Ovary (tissue), 9 donors: Measurements from ENCODE around the gene CXCR4. TPM values are rescaled to one million over a fixed set of nuclear protein-coding genes. Genes with fewer than 3 reads are reported as not detected.

Experiments
- DNase-seq, 5 donors: peaks; one replicate each; pipeline ENCODE4 v3.0.0-alpha.2; 2019 to 2020
- H3K27ac ChIP-seq, 2 donors: fragments of 200-600 bp; one replicate each; pipeline versions ENCODE4 v1.5.1 to v1.8.0; 2019 to 2022
- H3K27me3 ChIP-seq: fragments of 200-600 bp; one replicate; pipeline ENCODE4 v1.8.0; 2022
- H3K36me3 ChIP-seq: fragments of 200-600 bp; sonication (generic); one replicate; pipeline ENCODE4 v1.5.1; 2019
- H3K4me1 ChIP-seq: one replicate; pipeline ENCODE4 v1.8.1; 2013; ENCODE audit warnings: mild to moderate bottlenecking, moderate library complexity; ENCODE audit not compliant: insufficient read depth
- H3K4me3 ChIP-seq: fragments of 200-600 bp; sonication (generic); one replicate; pipeline ENCODE4 v1.5.1; 2017
- H3K9me3 ChIP-seq, 2 donors: fragments of 200-600 bp in 1 of 2; sonication (generic) in 1 of 2; one replicate each; pipeline versions ENCODE4 v1.5.1 to v1.8.1; 2013 to 2019; ENCODE audit warnings: mild to moderate bottlenecking in 1 of 2, moderate library complexity in 1 of 2
- EP300 ChIP-seq: sonication (generic); formaldehyde crosslinking; IDR thresholded peaks from one replicate; pipeline ENCODE4 v1.6.1; 2017; ENCODE audit warnings: antibody characterized with exemption
- POLR2A ChIP-seq: fragments of 450-650 bp; IDR thresholded peaks from one replicate; pipeline ENCODE4 v1.6.1; 2017; ENCODE audit warnings: antibody characterized with exemption, mild to moderate bottlenecking, moderate library complexity
- WGBS, 3 donors: extraction: QIAGEN DNeasy Blood & Tissue Kit in 1 of 3; methylation state at CpG; one replicate each; pipeline versions ENCODE4 v1.1.5 to v1.1.7; 2013 to 2017; 5-methylcytosine and 5-hydroxymethylcytosine counted together
- intact Hi-C, 4 donors: fragments of 100-400 bp; cut with DNase I; formaldehyde crosslinking; loops; one replicate each; pipeline versions ENCODE4 v1.11.0 to v1.15.1; 2022 to 2023
- polyA plus RNA-seq, 2 donors: library from polyadenylated mRNA; stranded (reverse); fragments of 200-250 nt in 1 of 2; fragments of 350-450 nt in 1 of 2; fragmentation: Illumina TruSeq in 1 of 2; extraction: RNeasy Lipid Tissue Mini Kit (QIAGEN cat#74804) in 1 of 2; gene quantifications; one replicate each; pipeline ENCODE4 v1.2.3, GENCODE V29; 2013 to 2014
- total RNA-seq, 7 donors: library from RNA; depleted of rRNA in 2 of 7; stranded (reverse); fragments of >200 nt in 2 of 7; fragmentation: NEBNext Ultra II Directional in 3 of 7; extraction: Animal tissue kit (Norgen Biotek cat#: 25700) in 3 of 7; gene quantifications; one replicate each; pipeline versions ENCODE4 v1.1.0 to v1.2.4, GENCODE V29; 2016 to 2023
- TF ChIP-seq, protein P1 (sequence below), 3 donors: fragments of 450-650 bp in 2 of 3; fragments of 200-600 bp in 1 of 3; IDR thresholded peaks; one replicate each; pipeline versions ENCODE4 v1.5.1 to v1.8.0; 2016 to 2022; ENCODE audit warnings: antibody characterized with exemption in 3 of 3, mild to moderate bottlenecking in 1 of 3
- donor health status: DM: no; HTN: no; CAD: no; lungs with moderate emphysema.
- donor health status: DM: no; HTN: no; CAD: no.
- donor health status: Bipolar disorder and iron deficiency.
- donor health status: DM: yes; HTN: yes; CAD: no.
- donor health status: DM: no; HTN: no; CAD: no.
- donor health status: DM: yes; HTN: yes; CAD: no.

The CXCR4 gene
- total and polyA plus RNA-seq, 9 donors = 2.7 to 33.0 (median 8.9) TPM

DNA sequence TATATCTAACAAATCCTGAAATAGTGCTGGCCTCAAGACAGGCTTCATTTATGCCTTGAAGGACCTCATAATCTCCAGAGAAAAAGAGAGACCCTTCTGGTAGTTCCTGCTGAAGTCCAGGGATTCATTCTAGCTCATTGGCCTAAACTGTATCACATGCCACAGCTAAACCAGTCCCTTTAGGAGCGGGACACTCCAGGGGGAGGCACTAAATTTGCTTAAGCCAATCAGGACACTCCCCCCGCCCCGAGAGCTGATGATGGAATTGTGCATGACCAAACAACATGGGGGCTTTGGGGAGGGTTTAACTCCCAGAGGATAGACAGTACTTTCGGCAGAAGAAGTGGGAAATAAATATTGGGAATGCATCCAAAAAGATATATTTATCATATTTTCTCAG is 36.4 kb upstream of the CXCR4 start:
- Histone ChIP-seq H3K9me3 (no peaks in the 10 kb centered on the region), H3K4me1 (no peaks in the 10 kb centered on the region), H3K27ac (no peak overlapping the region), H3K36me3 (no peaks in the 10 kb centered on the region), H3K27me3 (no peaks in the 10 kb centered on the region), H3K4me3 (no peak overlapping the region)
- TF ChIP-seq EP300 (no peak), POLR2A (no peak)
- TF ChIP-seq, protein P1, sequence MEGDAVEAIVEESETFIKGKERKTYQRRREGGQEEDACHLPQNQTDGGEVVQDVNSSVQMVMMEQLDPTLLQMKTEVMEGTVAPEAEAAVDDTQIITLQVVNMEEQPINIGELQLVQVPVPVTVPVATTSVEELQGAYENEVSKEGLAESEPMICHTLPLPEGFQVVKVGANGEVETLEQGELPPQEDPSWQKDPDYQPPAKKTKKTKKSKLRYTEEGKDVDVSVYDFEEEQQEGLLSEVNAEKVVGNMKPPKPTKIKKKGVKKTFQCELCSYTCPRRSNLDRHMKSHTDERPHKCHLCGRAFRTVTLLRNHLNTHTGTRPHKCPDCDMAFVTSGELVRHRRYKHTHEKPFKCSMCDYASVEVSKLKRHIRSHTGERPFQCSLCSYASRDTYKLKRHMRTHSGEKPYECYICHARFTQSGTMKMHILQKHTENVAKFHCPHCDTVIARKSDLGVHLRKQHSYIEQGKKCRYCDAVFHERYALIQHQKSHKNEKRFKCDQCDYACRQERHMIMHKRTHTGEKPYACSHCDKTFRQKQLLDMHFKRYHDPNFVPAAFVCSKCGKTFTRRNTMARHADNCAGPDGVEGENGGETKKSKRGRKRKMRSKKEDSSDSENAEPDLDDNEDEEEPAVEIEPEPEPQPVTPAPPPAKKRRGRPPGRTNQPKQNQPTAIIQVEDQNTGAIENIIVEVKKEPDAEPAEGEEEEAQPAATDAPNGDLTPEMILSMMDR (IDR thresholded peaks at IDR 0.05) = no peak
- DNase-seq = no peak
- WGBS, 3 donors = 70 to 78% (median 77%) methylated on average over 4 of the region's 4 CpGs
- intact Hi-C loops = no loop called here

DNA sequence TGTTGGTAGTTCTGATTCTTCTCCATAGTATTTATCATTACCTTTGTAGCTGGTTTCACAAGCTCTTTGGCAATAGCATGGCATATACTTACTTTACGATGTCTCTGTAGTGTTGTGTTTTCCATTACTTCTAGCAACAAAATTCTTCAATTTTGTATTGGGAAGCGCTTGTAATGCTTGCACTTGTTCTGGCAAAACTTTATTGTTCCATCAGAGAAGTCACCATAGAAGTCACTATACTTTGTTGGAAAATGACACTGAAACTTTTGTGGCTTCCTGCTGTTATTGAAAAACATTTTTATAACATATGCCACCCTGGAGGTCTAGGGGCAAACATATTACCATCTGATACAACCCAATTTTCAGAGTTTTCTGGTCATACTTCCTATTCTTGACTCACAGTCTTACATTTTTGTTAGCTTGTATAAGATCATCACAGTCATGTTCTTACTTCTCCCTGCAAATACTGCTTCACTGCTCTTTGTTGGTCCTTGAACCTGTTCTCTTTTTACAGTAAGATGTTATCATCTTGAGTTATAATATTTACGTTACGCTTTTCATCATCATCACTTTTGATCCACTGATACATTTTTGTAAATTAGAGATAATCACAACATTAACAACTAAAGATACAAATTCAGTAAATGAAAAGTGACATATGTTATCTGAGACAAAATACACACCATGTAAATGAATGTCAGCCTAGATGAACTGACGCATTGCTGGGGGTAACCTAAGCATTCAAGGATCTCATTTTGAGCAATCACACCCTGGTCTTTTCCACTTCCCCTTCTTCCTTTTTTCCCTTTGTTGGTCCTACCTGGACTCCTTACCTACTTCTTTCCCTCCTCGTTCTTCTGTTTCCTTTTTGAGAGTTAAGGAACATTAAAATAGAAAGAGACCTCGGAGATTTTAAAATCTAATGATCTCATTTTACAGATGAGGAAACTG is 33.3 kb upstream of the CXCR4 start:
- no peaks in the 10 kb centered on the region for H3K36me3 ChIP-seq
- no peaks in the 10 kb centered on the region for H3K9me3 ChIP-seq
- no peaks in the 10 kb centered on the region for H3K27me3 ChIP-seq
- intact Hi-C loops = no loop called here
- no peak for TF ChIP-seq POLR2A
- TF ChIP-seq EP300 = no peak
- TF ChIP-seq, protein P1 (IDR thresholded peaks at IDR 0.05) = no peak
- H3K27ac ChIP-seq = no peak overlapping the region
- no peak for DNase-seq
- no peak overlapping the region for H3K4me3 ChIP-seq
- H3K4me1 ChIP-seq = no peaks in the 10 kb centered on the region
- WGBS, 3 donors = 82 to 83% (median 83%) methylated on average over 7 of the region's 7 CpGs

DNA sequence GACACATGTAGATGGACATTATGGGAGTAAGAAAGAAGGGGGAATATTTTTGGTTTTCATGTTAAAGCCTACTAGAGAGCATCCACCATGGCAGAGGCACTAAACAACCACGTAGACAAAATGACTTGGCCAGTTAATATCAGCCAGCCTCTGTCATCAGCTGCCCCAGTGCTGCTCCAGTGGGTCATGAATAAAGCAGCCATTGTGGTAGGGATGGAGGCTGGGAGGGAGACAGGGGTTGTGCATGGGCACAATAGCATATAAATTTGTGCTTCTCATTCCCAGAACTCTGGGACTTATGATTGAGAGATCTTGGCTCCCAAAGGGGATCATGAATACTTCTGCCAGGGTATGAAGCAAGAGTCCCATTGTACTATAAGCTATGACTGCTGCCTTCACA is 31.1 kb upstream of the CXCR4 start:
- intact Hi-C loops = no loop called here
- Histone ChIP-seq H3K27ac (no peak overlapping the region), H3K36me3 (no peaks in the 10 kb centered on the region), H3K4me3 (no peak overlapping the region), H3K4me1 (no peaks in the 10 kb centered on the region), H3K27me3 (no peaks in the 10 kb centered on the region), H3K9me3 (no peaks in the 10 kb centered on the region)
- WGBS, 3 donors = 84 to 96% (median 90%) methylated on average over 1 of the region's 1 CpG
- no peak for DNase-seq
- TF ChIP-seq POLR2A (no peak), EP300 (no peak)
- TF ChIP-seq, protein P1 (IDR thresholded peaks at IDR 0.05) = no peak

DNA sequence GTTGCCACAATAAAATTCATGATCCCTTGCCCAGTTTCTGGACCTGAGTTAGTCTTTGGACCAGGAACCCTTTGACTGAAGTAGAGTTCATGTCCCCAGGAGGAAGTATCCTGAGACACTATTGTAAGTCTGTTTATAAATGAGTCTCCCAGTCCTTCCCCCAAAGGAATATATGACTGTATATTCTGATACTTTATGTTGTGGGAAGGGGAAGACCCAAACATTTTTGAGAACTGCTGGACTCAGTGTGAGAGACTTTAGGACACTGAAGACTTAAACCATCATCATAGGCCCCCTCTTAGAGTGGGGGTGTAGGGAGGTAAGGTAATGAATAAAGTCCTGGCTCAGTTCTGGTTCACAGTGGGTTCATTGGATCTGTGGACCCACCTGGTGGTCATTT is 28.6 kb upstream of the CXCR4 start:
- Histone ChIP-seq H3K4me3 (no peak overlapping the region), H3K9me3 (no peaks in the 10 kb centered on the region), H3K4me1 (no peaks in the 10 kb centered on the region), H3K27me3 (no peaks in the 10 kb centered on the region), H3K36me3 (no peaks in the 10 kb centered on the region), H3K27ac (no peak overlapping the region)
- TF ChIP-seq POLR2A = no peak
- no peak for TF ChIP-seq EP300
- TF ChIP-seq, protein P1 (IDR thresholded peaks at IDR 0.05) = no peak
- intact Hi-C loops = no loop called here
- DNase-seq = no peak
